ENCODE results near the gene WRAP73. TPM values are rescaled to one million over a fixed set of nuclear protein-coding genes. Genes with fewer than 3 reads are reported as not detected.

Gene WRAP73
- polyA plus RNA-seq, 3 donors = 16.4 to 19.5 (median 17.0) TPM

DNA sequence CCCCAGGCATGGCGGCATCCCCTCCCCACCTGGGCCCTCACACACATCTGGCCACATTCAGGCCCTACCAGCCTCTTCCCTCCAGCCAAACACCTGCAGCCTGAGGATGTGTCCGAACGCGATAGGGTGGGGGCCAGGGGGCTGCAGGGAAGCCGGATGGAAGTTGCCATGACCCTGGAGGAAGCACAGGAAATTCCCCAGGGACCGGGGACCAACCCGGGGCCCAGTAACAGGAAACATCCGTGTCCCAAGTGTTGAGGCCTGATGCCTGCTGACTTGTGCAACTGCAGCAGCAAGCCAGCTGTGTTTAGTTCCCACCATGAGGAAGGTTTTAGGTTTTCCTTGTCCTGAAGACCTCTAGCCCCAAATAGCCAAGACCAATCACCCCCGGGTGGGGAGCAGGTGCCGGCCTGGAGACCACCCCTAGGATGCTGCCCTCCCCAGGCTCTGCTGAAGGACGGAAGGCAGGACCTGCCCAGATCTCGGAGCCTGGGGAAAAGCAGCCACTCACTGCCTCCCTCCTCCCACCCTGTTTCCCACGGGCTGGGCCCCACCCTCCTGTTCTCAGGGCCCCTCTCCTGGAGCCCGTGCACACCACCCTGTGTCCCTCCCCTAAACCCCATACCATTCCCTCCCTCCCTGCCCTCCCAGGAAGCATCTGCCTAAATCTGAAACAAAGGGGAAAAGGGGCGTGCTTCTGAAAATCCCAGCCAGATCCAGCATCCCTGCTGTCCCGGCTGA, 68.4 kb downstream of the WRAP73 start:
- no peak for DNase-seq (ENCODE audit: low read depth in 3 of 3, low spot score in 2 of 3)

Other genes starting within 250 kb of the WRAP73 start
- gene ARHGEF16, start 195.4 kb downstream of the WRAP73 start, polyA plus RNA-seq (ENCODE audit: insufficient read length in 3 of 3) = 10 to 100 TPM; 15.0 to 17.0 (median 15.3) TPM
- gene MEGF6, start 38.6 kb downstream of the WRAP73 start, polyA plus RNA-seq (ENCODE audit: insufficient read length in 3 of 3) = 1 to 10 TPM; 6.4 to 8.1 (median 7.0) TPM
- gene TPRG1L, start 25.1 kb downstream of the WRAP73 start, polyA plus RNA-seq (ENCODE audit: insufficient read length in 3 of 3) = 10 to 100 TPM; 41.0 to 45.6 (median 41.6) TPM
- under 1 TPM; 0.35 to 0.45 (median 0.40) TPM for gene TP73, start 2.4 kb upstream of the WRAP73 start, polyA plus RNA-seq (ENCODE audit: insufficient read length in 3 of 3)
- gene CCDC27, start 102.3 kb upstream of the WRAP73 start, polyA plus RNA-seq (ENCODE audit: insufficient read length in 3 of 3) = under 1 TPM; 0.10 to 0.30 (median 0.17) TPM
- gene SMIM1, start 122.6 kb upstream of the WRAP73 start, polyA plus RNA-seq (ENCODE audit: insufficient read length in 3 of 3) = 10 to 100 TPM in 2 of 3 donors, 1 to 10 TPM in 1; 9.8 to 14.6 (median 11.5) TPM
- gene LRRC47, start 146.4 kb upstream of the WRAP73 start, polyA plus RNA-seq (ENCODE audit: insufficient read length in 3 of 3) = 10 to 100 TPM; 61.9 to 63.4 (median 62.5) TPM
- 10 to 100 TPM; 35.5 to 41.8 (median 37.0) TPM for gene CEP104, start 207.1 kb upstream of the WRAP73 start, polyA plus RNA-seq (ENCODE audit: insufficient read length in 3 of 3)
- gene DFFB, start 207.4 kb upstream of the WRAP73 start, polyA plus RNA-seq (ENCODE audit: insufficient read length in 3 of 3) = 1 to 10 TPM; 6.3 to 8.2 (median 6.4) TPM